Endometrium (tissue), 2 donors: ENCODE results near the gene SERPING1.
"Not testable (repeated sequence)": the region's sequence is repeated elsewhere in the genome, so short reads cannot be mapped to it uniquely, and the experiment has no call there.

Source experiments
- FAIRE-seq: peaks from 2 replicates; lab custom pipeline; 2012; peaks lifted over from hg19 to GRCh38; lab: Jason Lieb, UNC
- donor health status: control.
- donor health status: control.

The SERPING1 gene

GRCh38 chr11:57638005-57638781, 40.7 kb downstream of the SERPING1 start:
- no peak for FAIRE-seq

- no peak for FAIRE-seq
These were observed 41.4 kb downstream of the SERPING1 start for GRCh38 chr11:57638811-57639320.

GRCh38 chr11:57639321-57640067, 42.0 kb downstream of the SERPING1 start:
- FAIRE-seq = no peak

GRCh38 chr11:57640068-57640800, 42.7 kb downstream of the SERPING1 start:
- FAIRE-seq = no peak

- peak; percentile 15 for FAIRE-seq
These were observed 43.7 kb downstream of the SERPING1 start for GRCh38 chr11:57641011-57641807.

- no peak for FAIRE-seq
These were observed 46.3 kb downstream of the SERPING1 start for GRCh38 chr11:57643802-57644201.

- no peak for FAIRE-seq
These were observed 47.5 kb downstream of the SERPING1 start for GRCh38 chr11:57644748-57645688.

- FAIRE-seq = no peak
These were observed 48.2 kb downstream of the SERPING1 start for GRCh38 chr11:57645689-57646085.

- no peak for FAIRE-seq
These were observed 48.8 kb downstream of the SERPING1 start for GRCh38 chr11:57646194-57646798.

GRCh38 chr11:57646799-57647303, 49.4 kb downstream of the SERPING1 start:
- FAIRE-seq = no peak

GRCh38 chr11:57647372-57647771, 49.9 kb downstream of the SERPING1 start:
- FAIRE-seq = no peak

- FAIRE-seq = no peak
These were observed 50.7 kb downstream of the SERPING1 start for GRCh38 chr11:57647960-57648800.

- FAIRE-seq = no peak
These were observed 51.6 kb downstream of the SERPING1 start for GRCh38 chr11:57648801-57649735.

- no peak for FAIRE-seq
These were observed 52.6 kb downstream of the SERPING1 start, which contains the start of gene YPEL4 for GRCh38 chr11:57649826-57650738. YPEL4 (minus strand) TSS chr11:57649912; CDS start chr11:57647107, 2,805 bp downstream.

- FAIRE-seq = no peak
These were observed 53.2 kb downstream of the SERPING1 start for GRCh38 chr11:57650739-57651090.

GRCh38 chr11:57651408-57651807, 53.9 kb downstream of the SERPING1 start:
- no peak for FAIRE-seq

GRCh38 chr11:57652230-57652629, 54.7 kb downstream of the SERPING1 start:
- not testable (repeated sequence) for FAIRE-seq
